KOPT-K1 (cell line): ENCODE measurements around the gene PDE1A.

Experiments
- H3K27ac ChIP-seq: fragments of 200-600 bp; sonication (generic); 2 replicates; pipeline ENCODE4 v1.5.1; 2016; ENCODE audit warnings: antibody characterized with exemption, mild to moderate bottlenecking, low read depth, low read length; ENCODE audit not compliant: poor library complexity, severe bottlenecking
- H3K36me3 ChIP-seq: fragments of 200-600 bp; sonication (generic); 2 replicates; pipeline ENCODE4 v1.5.1; 2017; ENCODE audit warnings: antibody characterized with exemption, mild to moderate bottlenecking, low read length, moderate library complexity; ENCODE audit not compliant: insufficient read depth
- H3K9me3 ChIP-seq: fragments of 200-600 bp; sonication (generic); 2 replicates; pipeline ENCODE4 v1.5.1; 2017; ENCODE audit warnings: antibody characterized with exemption, low read length, mild to moderate bottlenecking; ENCODE audit not compliant: insufficient read depth, poor library complexity, severe bottlenecking

Gene PDE1A

DNA sequence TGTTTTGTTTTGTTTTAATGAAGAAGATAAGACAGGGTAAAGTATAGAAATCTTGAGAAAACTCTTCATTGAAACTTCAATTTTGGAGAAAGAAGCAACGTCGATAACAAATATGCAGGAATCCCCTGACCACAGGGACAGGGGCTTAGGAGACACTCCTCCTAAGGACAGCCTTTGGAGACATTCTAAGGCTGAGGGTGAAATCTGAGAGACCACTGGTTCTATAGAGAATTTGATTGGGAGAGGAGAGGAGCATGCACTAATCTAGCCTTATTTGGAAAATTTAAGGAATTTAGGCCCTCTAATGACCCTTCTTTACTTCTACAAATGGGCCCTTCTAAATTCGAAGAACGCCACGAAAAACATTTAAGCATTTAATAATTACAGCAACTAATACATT, 233.5 kb downstream of the PDE1A start:
- Histone ChIP-seq H3K9me3 (no peaks in the 10 kb centered on the region), H3K36me3 (no peaks in the 10 kb centered on the region), H3K27ac (no peak overlapping the region)

DNA sequence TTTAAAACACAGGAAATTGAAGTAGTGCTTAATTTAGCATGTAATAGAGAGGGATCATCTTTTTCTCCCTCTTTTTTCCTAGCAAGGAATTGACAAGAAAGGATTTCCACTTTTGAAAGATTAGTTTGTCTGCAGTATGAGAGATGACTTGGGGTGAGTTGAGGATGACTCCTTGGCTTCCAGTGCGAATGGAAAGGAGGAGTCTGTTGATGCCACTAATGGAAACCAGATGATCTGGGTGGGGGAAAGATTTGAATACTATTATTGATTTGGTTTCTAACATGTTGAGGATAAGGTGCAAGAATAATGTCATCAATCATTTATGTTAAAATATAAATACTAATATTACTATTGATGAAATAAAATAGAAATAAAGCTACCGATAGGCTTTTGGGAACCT, 235.8 kb downstream of the PDE1A start:
- Histone ChIP-seq H3K27ac (no peak overlapping the region), H3K36me3 (no peaks in the 10 kb centered on the region)

DNA sequence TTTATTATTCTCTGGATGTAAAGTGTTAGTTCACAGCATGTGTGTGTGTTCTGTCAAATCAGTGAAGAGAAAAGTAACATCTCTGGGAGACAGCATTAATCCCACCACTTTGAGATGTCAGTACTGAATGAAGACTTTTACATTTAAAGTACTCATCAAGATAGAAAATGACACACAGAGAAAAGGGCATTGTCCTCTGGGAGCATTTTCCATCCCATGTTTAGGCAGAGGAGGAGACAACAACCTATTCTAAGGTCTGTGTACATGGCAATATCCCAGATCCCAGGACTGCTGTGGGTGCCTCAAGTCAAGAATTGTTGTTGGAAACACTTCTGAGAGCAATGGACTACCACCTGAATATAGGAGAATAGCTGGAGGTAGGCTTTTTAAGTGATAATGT, 239.7 kb downstream of the PDE1A start:
- Histone ChIP-seq H3K9me3 (peaks cover 6% of the 10 kb centered on the region), H3K27ac (no peak overlapping the region), H3K36me3 (no peaks in the 10 kb centered on the region)

More for the DNA sequence above, 235.8 kb downstream of the PDE1A start:
- no peaks in the 10 kb centered on the region for H3K9me3 ChIP-seq

DNA sequence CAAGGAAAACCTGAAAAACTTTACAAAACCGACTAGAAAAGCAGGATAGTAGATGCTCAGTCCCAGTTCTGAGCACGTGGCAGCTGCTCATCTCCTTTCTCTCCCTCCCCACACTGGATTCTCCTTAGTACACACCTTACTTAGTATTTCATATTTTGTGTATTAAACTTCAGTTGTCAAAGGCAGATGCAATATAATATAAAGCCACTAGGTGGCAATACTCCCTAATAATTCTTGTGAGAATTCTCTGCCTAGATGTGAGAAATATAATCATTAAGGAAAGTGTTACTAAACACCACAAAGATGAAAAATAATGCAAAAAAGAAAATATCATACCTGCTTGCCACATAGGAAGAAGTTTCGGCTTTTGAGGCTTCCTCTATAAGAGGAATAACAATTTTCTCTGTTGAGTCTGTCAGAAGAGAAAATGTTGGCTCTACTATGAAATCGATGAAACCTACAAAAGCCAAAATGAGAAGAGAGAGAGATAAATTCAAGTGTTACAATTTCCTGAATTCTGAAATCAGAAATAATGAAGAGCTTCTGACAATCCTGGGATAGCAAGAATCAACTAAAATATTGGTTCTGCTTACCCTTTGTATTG, 240.6 kb downstream of the PDE1A start:
- Histone ChIP-seq H3K27ac (no peak overlapping the region), H3K36me3 (no peaks in the 10 kb centered on the region), H3K9me3 (peaks cover 6% of the 10 kb centered on the region)

DNA sequence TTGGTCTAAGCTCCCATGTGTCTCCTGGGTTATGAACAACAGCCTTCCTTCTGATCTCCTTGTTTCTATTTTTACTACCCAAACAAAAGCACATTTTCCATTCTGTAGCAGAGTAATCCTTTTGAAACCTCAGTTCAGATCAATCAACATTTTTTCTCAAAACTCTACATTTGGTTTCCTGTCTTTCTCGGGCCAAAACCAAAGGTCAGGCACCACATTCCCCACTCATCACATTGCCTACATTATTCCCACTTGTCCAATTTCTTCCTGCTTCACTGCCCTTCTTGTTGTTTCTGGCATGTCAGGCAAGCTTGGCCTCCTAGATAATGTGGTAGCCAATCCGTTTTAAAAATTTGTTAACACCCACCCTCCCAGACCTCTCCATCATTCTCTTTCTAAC, 244.4 kb downstream of the PDE1A start:
- H3K9me3 ChIP-seq = peaks cover 6% of the 10 kb centered on the region
- no peaks in the 10 kb centered on the region for H3K36me3 ChIP-seq
- no peak overlapping the region for H3K27ac ChIP-seq

DNA sequence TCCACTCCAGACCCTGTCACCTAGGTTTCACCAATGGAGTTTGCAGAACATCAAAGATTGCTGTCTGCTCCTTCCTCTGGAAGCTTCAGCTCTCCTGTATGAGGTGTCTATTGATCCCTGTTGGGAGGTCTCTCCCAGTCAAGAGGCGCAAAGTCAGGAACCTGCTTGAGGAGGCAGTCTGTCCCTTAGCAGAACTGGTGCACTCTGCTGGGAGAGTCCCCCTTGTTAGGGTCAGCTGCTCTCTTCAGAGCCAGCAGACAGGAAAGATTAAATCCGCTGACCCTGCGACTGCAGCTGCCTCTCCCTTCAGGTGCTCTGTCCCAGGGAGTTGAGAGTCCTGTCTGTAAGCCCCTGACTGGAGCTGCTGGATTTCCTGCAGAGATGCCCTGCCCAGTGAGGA, 245.5 kb downstream of the PDE1A start:
- Histone ChIP-seq H3K9me3 (peaks cover 6% of the 10 kb centered on the region), H3K36me3 (no peaks in the 10 kb centered on the region), H3K27ac (no peak overlapping the region)

DNA sequence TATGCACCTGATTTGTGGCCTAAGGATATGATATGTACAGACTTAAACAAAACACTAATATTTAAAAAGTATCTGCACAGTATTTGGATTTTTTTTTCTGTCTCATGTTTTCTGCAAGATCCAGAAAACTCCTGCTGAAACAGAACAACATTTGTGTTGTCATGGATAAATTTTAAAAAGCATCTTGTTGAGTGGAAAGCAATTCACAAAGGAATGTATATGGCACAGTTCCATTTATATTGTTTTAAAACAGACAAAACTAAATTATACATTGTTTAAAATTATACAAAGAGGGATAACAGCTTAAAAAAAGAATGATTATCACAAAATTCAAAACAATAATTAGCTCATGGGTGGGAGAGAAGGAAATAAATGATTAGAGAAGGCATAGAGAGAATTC, 247.7 kb downstream of the PDE1A start:
- Histone ChIP-seq H3K9me3 (peaks cover 6% of the 10 kb centered on the region), H3K27ac (no peak overlapping the region), H3K36me3 (no peaks in the 10 kb centered on the region)

DNA sequence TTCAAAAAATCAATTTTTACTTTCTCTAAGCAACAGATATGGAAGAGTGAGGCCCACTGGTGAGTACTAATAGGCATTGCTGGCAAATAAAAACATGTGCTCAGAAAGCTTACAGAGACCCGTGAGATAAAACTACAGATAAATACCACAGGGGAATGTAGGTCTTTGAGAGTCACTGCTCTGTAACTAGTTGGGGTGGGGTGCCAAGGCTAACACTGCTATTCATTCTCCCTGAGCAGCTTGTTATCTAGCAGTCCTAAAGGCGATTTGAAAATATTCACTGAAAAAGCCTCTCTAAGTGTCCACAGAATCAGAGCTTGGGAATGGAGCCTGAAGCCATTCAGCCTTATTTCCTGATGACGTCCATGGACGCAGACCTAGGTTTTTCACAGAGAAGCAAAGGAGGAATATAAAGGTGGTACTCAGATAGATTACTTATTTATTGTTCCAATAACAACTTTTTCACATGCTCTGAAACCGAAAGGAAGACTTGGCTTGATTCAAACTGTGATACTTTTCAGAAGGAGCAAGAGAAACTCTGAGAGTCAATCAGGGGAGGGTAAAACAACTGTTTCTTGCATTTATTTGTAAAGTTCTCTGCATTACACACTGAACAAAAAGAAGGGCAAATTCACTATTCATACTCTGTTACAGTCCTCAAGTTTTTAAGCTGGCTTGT, 252.8 kb downstream of the PDE1A start:
- Histone ChIP-seq H3K27ac (no peak overlapping the region), H3K36me3 (no peaks in the 10 kb centered on the region), H3K9me3 (no peaks in the 10 kb centered on the region)

DNA sequence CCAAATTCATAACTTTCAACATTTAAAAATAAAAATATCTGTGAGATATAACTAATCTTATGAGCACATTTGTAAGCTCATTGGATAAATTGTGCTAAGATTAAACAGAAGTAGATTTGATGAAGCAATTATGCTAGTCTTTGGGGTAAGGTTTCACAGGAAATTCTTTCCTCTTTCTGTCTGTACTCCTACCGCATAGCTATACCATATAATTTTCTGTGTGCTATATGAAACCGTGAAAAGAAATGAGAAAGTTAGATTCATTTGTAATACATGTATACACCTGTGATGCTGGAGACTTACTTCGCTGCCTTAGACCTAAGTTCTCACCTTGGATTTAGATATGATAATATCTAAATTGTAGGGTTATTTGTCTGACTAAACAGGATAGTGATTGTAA, 256.5 kb downstream of the PDE1A start:
- H3K36me3 ChIP-seq = no peaks in the 10 kb centered on the region
- H3K27ac ChIP-seq = no peak overlapping the region
- no peaks in the 10 kb centered on the region for H3K9me3 ChIP-seq

DNA sequence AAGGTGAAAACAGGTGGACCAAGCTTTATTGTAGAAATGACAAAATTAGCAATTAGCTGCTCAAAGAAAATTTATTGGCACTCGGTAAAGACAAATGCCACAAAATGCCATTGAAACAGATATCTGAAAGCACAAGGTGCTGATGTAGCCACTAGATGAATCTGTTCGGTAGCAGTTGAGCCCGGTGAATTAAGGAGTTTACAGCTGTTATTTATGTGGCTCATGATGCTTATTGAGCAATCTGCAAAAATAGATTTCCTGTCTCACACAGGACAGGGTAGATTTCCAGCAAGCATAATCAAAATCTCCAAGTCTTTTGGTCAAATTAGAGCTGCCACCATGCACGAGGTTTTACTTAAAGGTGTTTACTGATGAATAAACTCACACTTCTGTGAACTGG, 259.0 kb downstream of the PDE1A start:
- Histone ChIP-seq H3K27ac (no peak overlapping the region), H3K9me3 (no peaks in the 10 kb centered on the region), H3K36me3 (no peaks in the 10 kb centered on the region)

DNA sequence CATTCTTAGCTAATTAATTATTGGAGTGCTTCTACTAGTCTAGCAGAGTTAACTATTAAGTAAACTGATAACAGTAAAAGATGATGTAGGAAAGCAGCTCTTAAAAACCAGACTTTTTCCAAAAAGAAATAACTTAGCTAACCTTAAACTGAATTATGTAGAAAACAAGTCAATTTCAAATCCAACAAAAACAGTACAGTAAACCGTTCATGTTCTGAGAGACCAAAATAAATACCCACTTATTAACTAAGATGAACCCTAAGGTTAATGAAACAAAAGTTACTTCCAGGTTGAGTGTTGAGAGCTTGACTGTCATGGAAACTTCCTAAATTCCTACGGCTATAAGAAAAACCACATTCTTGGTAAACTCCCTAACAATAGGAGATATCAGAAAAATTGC, 260.0 kb downstream of the PDE1A start:
- no peaks in the 10 kb centered on the region for H3K9me3 ChIP-seq
- H3K27ac ChIP-seq = no peak overlapping the region
- H3K36me3 ChIP-seq = no peaks in the 10 kb centered on the region

DNA sequence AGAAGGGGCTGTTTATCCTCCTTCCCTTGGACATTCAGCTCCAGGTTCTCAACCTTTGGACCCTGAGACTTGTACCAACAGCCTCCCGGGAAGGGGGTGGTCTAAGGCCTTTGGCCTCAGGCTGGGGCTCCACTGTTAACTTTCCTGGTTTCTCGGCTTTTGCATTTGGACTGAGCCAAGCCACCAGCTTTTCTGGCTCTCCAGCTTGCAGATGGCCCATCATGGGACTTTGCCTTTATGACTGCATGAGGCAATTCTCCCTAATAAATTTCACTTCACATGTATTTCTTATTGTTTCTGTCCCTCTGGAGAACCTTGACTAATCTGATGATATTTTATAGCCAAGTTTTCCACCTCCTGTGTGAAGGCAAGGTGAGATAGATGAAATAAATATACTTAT, 260.4 kb downstream of the PDE1A start:
- H3K9me3 ChIP-seq = no peaks in the 10 kb centered on the region
- no peak overlapping the region for H3K27ac ChIP-seq
- H3K36me3 ChIP-seq = no peaks in the 10 kb centered on the region

DNA sequence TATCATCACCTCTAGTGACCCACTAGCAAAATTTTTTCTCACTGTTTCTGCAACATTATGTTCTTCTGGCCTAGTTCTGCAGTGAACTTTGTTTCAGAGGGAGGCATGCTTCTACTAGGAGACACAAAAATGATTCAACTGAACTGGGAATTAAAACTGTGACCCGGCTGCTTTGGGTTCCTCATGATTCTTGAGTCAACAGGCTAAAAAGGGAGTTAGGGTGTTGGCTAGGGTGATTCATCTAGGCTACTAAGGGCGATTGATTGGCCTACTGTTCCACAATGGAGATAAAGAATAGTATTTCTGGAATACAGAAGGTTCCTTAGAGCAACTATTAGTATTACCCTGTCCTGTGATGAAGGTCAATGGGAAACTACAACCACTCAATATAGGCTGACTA, 261.6 kb downstream of the PDE1A start:
- H3K9me3 ChIP-seq = no peaks in the 10 kb centered on the region
- no peaks in the 10 kb centered on the region for H3K36me3 ChIP-seq
- H3K27ac ChIP-seq = no peak overlapping the region

DNA sequence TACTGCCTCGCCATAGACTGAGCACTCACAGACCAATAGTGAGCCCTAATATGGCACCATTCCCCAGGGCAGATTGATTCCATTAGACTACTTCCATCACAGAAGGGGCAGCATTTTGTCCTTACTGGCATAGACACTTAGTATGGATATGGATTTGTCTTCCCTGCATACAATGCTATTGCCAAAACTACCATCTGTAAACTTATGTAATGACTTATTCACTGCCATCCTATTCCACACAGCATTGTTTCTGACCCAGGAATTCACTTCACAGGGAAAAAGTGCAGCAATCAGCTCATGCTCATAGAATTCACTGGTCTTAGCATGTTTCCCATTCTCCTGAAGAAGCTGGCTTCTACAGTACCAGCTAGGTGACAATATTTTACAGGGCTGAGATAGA, 262.1 kb downstream of the PDE1A start:
- H3K27ac ChIP-seq = no peak overlapping the region
- H3K9me3 ChIP-seq = no peaks in the 10 kb centered on the region
- no peaks in the 10 kb centered on the region for H3K36me3 ChIP-seq

DNA sequence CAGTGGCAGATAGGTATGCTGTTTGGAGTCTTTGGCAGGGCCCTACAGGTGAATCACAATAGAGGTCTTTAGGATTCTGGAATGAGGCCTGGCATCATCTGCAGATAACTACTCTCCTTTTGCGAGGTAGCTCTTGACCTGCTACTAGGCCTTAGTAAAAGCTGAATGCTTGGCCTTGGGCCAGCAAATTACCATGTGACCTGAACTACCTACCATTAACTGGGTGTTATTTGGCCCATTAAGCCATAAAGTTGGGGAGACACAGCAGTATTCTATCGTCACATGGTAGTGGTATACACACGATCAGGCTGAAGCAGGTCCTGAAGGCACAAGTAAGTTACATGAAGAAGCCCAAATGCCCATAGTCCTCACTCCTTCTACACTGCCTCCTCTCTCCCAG, 263.0 kb downstream of the PDE1A start:
- Histone ChIP-seq H3K36me3 (no peaks in the 10 kb centered on the region), H3K27ac (no peak overlapping the region), H3K9me3 (no peaks in the 10 kb centered on the region)

DNA sequence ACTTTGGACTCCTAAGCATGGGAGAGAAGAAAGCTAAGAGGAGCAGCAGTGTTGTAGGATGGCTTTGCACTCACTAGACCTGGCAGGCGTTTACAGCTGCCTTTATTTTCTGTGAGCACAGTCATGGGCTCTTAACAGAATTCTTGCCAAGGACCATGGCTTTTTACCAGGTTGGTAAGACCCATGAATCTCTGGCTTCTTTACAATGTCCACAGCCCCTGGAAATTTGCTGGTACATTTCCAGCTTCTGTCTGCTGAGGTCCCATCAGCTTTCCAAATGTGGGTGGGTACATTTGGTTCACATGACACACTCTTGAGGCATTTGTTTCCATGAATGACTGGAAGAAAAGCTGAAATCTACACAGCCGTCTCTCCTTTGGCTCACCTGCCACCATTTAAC, 278.5 kb downstream of the PDE1A start:
- Histone ChIP-seq H3K9me3 (no peaks in the 10 kb centered on the region), H3K36me3 (no peaks in the 10 kb centered on the region), H3K27ac (no peak overlapping the region)
